ENCODE data around the gene SYTL1.

- TF ChIP-seq CTCF (IDR thresholded peaks at IDR 0.05), result no peak
- no peak for TF ChIP-seq POLR2A (IDR thresholded peaks at IDR 0.05)
These were observed 16.5 kb downstream of the SYTL1 start for GRCh38 chr1:27358038-27358927.
